IMR-90 (cell line): Measurements from ENCODE around the gene ZNRF3. TPM values are rescaled to one million over a fixed set of nuclear protein-coding genes. Genes with fewer than 3 reads are reported as not detected.
A peak's percentile ranks its signal among the peaks of the same experiment; 100 is the strongest.

Experiments
- ATAC-seq: fragments of 200-7000 bp; cut with Tn5 transposase; 2 replicates; pipeline ENCODE4 v1.9.1; 2020; ENCODE audit warnings: low read depth, mild to moderate bottlenecking, moderate library complexity
- BruUV-seq: library from RNA; stranded (reverse); fragments of 400-500 nt; replicated peaks from 2 replicates; lab custom pipeline; 2021; lab: Mats Ljungman, UMichigan
- CTCF ChIA-PET: fragments of 300-600 bp; formaldehyde crosslinking; extraction: SDS; loops from one replicate; lab custom pipeline; 2021; ENCODE audit warnings: antibody characterized with exemption; lab: Yijun Ruan, JAX
- POLR2A ChIA-PET: fragments of 300-600 bp; sonication (Branson Sonifier 250); formaldehyde crosslinking; loops from one replicate; lab custom pipeline; 2022; ENCODE audit warnings: antibody characterized with exemption; ENCODE audit not compliant: unreplicated experiment; lab: Charles Lee
- DNase-seq: peaks from one replicate; pipeline ENCODE4 v3.0.0; 2013
- H2AFZ ChIP-seq: replicated peaks from 2 replicates; pipeline ENCODE3; 2013; ENCODE audit warnings: low read length, mild to moderate bottlenecking; ENCODE audit not compliant: poor library complexity
- H2AK5ac ChIP-seq: 2 replicates; pipeline ENCODE4 v1.6.1; 2013; ENCODE audit warnings: low read depth, low read length, inconsistent platforms
- H2AK9ac ChIP-seq: replicated peaks from 2 replicates; pipeline ENCODE3; 2013; ENCODE audit warnings: mild to moderate bottlenecking, low read depth, low read length, moderate library complexity; ENCODE audit not compliant: poor library complexity
- H2BK120ac ChIP-seq: 2 replicates; pipeline ENCODE4 v1.6.1; 2013; ENCODE audit warnings: low read depth, low read length, inconsistent platforms
- H2BK15ac ChIP-seq: 3 replicates; pipeline ENCODE4 v1.6.1; 2013; ENCODE audit warnings: low read depth, low read length, inconsistent platforms
- H2BK20ac ChIP-seq: 2 replicates; pipeline ENCODE4 v1.6.1; 2013; ENCODE audit warnings: low read depth, mild to moderate bottlenecking, inconsistent platforms, low read length, moderate library complexity
- H2BK5ac ChIP-seq: 2 replicates; pipeline ENCODE4 v1.6.1; 2013; ENCODE audit warnings: mild to moderate bottlenecking, low read depth, low read length, inconsistent platforms; ENCODE audit not compliant: poor library complexity, severe bottlenecking
- H3K14ac ChIP-seq: replicated peaks from 2 replicates; pipeline ENCODE4 v1.6.1; 2013; ENCODE audit warnings: low read depth, low read length, inconsistent platforms
- H3K18ac ChIP-seq: 2 replicates; pipeline ENCODE4 v1.6.1; 2013; ENCODE audit warnings: low read depth, low read length, control low read depth
- H3K23ac ChIP-seq: 2 replicates; pipeline ENCODE4 v1.6.1; 2013; ENCODE audit warnings: low read depth, low read length, inconsistent platforms
- H3K27ac ChIP-seq: 2 replicates; pipeline ENCODE4 v1.5.1; 2013; ENCODE audit warnings: mild to moderate bottlenecking, control low read depth, low read length; ENCODE audit not compliant: insufficient read depth
- H3K27me3 ChIP-seq: 2 replicates; pipeline ENCODE4 v1.6.1; 2013; ENCODE audit warnings: low read length; ENCODE audit not compliant: control insufficient read depth, insufficient read depth
- H3K36me3 ChIP-seq: 2 replicates; pipeline ENCODE4 v1.6.1; 2013; ENCODE audit warnings: low read length, mixed read lengths; ENCODE audit not compliant: control insufficient read depth, insufficient read depth
- H3K4ac ChIP-seq: 2 replicates; pipeline ENCODE4 v1.6.1; 2013; ENCODE audit warnings: low read depth, low read length, inconsistent platforms
- H3K4me1 ChIP-seq: 2 replicates; pipeline ENCODE4 v1.6.1; 2013; ENCODE audit warnings: low read length, mixed read lengths; ENCODE audit not compliant: control insufficient read depth, insufficient read depth
- H3K4me2 ChIP-seq: 2 replicates; pipeline ENCODE4 v1.6.1; 2013; ENCODE audit warnings: low read depth, mild to moderate bottlenecking, control low read depth, low read length, moderate library complexity
- H3K4me3 ChIP-seq: 2 replicates; pipeline ENCODE4 v1.5.1; 2013; ENCODE audit warnings: low read depth, mild to moderate bottlenecking, control low read depth, low read length, moderate library complexity; ENCODE audit not compliant: insufficient read depth
- H3K56ac ChIP-seq: 2 replicates; pipeline ENCODE4 v1.6.1; 2013; ENCODE audit warnings: low read length, inconsistent platforms; ENCODE audit not compliant: insufficient read depth; ENCODE audit errors: extremely low read depth
- H3K79me1 ChIP-seq, 2 experiments: 2 replicates each; pipeline ENCODE4 v1.6.1; 2013; ENCODE audit warnings: low read length in 2 of 2, inconsistent platforms in 1 of 2, low read depth in 1 of 2
- H3K9ac ChIP-seq: 2 replicates; pipeline ENCODE4 v1.6.1; 2013; ENCODE audit warnings: low read depth, low read length, control low read depth
- H3K9me1 ChIP-seq: 2 replicates; pipeline ENCODE4 v1.6.1; 2013; ENCODE audit warnings: low read length, inconsistent platforms; ENCODE audit not compliant: insufficient read depth
- H3K9me3 ChIP-seq: 2 replicates; pipeline ENCODE4 v1.6.1; 2013; ENCODE audit warnings: low read length; ENCODE audit not compliant: control insufficient read depth, insufficient read depth
- H4K20me1 ChIP-seq: 2 replicates; pipeline ENCODE4 v1.6.1; 2013; ENCODE audit warnings: low read length, inconsistent platforms; ENCODE audit not compliant: insufficient read depth
- H4K5ac ChIP-seq: 2 replicates; pipeline ENCODE4 v1.6.1; 2013; ENCODE audit warnings: mild to moderate bottlenecking, low read depth, low read length, control low read depth
- H4K8ac ChIP-seq, 2 experiments: 2 replicates each; pipeline ENCODE4 v1.6.1; 2013; ENCODE audit warnings: low read depth in 2 of 2, low read length in 2 of 2, control low read depth in 1 of 2, inconsistent platforms in 1 of 2
- H4K91ac ChIP-seq: 2 replicates; pipeline ENCODE4 v1.6.1; 2013; ENCODE audit warnings: low read depth, low read length, inconsistent platforms; ENCODE audit not compliant: insufficient read depth
- RFX5 ChIP-seq: IDR thresholded peaks from 2 replicates; pipeline ENCODE4 v1.8.0; 2012; ENCODE audit warnings: low read depth, mild to moderate bottlenecking, low read length, moderate library complexity
- WGBS, 2 experiments: methylation state at CpG; one replicate each; pipeline versions ENCODE4 v1.1.5 to v1.1.7; 2013; ENCODE audit warnings: missing lambda C conversion rate in 2 of 2; ENCODE audit not compliant: insufficient read length in 1 of 2; ENCODE audit errors: extremely low coverage in 2 of 2; 5-methylcytosine and 5-hydroxymethylcytosine counted together
- dilution Hi-C: fragments of 300-500 bp; cut with HindIII; formaldehyde crosslinking; loops from one replicate; pipeline ENCODE4 v1.14.3; 2018; ENCODE audit warnings: low sequenced_read_pairs; ENCODE audit not compliant: unreplicated experiment
- in situ Hi-C: fragments of 300-500 bp; cut with MboI; formaldehyde crosslinking; loops from 3 replicates; pipeline ENCODE4 v1.14.3; 2019; ENCODE audit warnings: low sequenced_read_pairs, inconsistent platforms, mixed read lengths
- intact Hi-C: fragments of 100-400 bp; cut with micrococcal nuclease; formaldehyde crosslinking; loops from 2 replicates; pipeline ENCODE4 v1.10.0; 2022
- polyA plus RNA-seq, 3 experiments: library from polyadenylated mRNA; depleted of rRNA; stranded (reverse); fragments of >200 nt; gene quantifications; 2 replicates each; pipeline ENCODE4 v1.2.3, GENCODE V29; 2012; ENCODE audit warnings: low replicate concordance in 1 of 3
- total RNA-seq: library from RNA; depleted of rRNA; stranded (reverse); fragments of >200 nt; gene quantifications from 2 replicates; pipeline ENCODE4 v1.2.3, GENCODE V29; 2012
- TF ChIP-seq, protein P1 (sequence below): fragments of 150-350 bp; IDR thresholded peaks from 2 replicates; pipeline ENCODE4 v1.6.1; 2016; ENCODE audit warnings: low read depth, mild to moderate bottlenecking, low read length, moderate library complexity, borderline replicate concordance

ZNRF3 gene
- total and polyA plus RNA-seq, 2 of the 4 experiments (the other 2 are of a cell fraction): 1.4 to 2.4 TPM

DNA sequence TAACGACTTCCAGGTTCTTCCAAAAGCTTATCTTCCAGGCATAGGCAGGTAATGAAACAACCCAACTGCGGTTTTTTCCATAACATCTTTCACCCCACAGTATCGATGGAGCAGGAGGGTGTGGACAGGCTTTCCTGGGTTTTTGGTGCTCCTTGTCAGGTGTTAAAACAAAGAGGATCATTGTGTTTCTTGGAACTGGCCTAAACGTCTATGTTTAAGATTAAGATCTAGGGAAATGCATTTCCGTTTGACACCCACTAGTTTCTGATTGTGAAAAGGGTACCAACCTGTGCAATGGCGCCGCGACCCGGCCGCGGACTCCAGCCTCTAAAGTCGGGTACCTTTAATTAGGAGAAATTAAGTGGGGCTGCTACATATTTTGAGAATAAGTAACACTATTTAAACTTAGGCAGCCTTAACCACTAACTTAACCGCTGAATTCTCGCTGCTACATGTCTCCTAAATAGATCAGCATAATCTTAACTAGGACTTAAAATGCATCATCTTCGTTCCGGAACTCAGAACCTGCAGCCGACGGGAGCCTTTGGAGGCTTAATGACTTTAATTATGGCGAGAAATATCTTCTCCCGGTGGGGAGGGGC is 146.7 kb downstream of the ZNRF3 start:
- H3K79me1 ChIP-seq: peaks cover 17 to 27% of the 10 kb centered on the region in 2 experiments; a peak in 3 of 4 replicates
- ATAC-seq (no peak), DNase-seq (no peak)
- peak overlapping the region; percentile 59 for H2BK5ac ChIP-seq
- peak overlapping the region; percentile 90 for H3K4ac ChIP-seq
- peak overlapping the region; percentile 66 for H3K4me2 ChIP-seq
- peak overlapping the region; percentile 45 to 74; a peak in 2 of 4 replicates for H4K8ac ChIP-seq
- intact Hi-C loops (loop anchor here (5.0 kb wide), 1 partner anchor 128 kb away; no protein-coding TSS in a partner anchor), in situ Hi-C loops (loop anchor here (10.0 kb wide), 1 partner anchor 425 kb away; no protein-coding TSS in a partner anchor), dilution Hi-C loops (no loop called here)
- H2BK15ac ChIP-seq: 0 out of 3 replicates have a peak overlapping the region, but pooled peaks have one; percentile 11
- ChIA-PET POLR2A (no interaction called here), CTCF (no interaction called here)
- H2BK120ac ChIP-seq: peak overlapping the region; percentile 91
- peak overlapping the region; percentile 48 for H3K23ac ChIP-seq
- no peaks in the 10 kb centered on the region for H4K20me1 ChIP-seq
- 0 out of 2 replicates have a peak overlapping the region, but pooled peaks have one; percentile 2 for H4K5ac ChIP-seq
- H3K9ac ChIP-seq: 0 out of 2 replicates have a peak overlapping the region, but pooled peaks have one; percentile 10
- 11% methylated on average over 5 of the region's 20 CpGs; no CpG with 5 or more reads in 1 of the 2 experiments for whole genome bisulfite sequencing, 2 experiments
- H4K91ac ChIP-seq: peak overlapping the region; percentile 28; the same call in 1 of the 2 replicates
- TF ChIP-seq RFX5: no peak
- TF ChIP-seq, protein P1, sequence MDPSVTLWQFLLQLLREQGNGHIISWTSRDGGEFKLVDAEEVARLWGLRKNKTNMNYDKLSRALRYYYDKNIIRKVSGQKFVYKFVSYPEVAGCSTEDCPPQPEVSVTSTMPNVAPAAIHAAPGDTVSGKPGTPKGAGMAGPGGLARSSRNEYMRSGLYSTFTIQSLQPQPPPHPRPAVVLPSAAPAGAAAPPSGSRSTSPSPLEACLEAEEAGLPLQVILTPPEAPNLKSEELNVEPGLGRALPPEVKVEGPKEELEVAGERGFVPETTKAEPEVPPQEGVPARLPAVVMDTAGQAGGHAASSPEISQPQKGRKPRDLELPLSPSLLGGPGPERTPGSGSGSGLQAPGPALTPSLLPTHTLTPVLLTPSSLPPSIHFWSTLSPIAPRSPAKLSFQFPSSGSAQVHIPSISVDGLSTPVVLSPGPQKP: no peak
- no TSS peak for BruUV-seq
- no peaks in the 10 kb centered on the region for H3K27me3 ChIP-seq
- no peaks in the 10 kb centered on the region for H3K36me3 ChIP-seq
- peak overlapping the region; percentile 76 for H2AK9ac ChIP-seq
- peak overlapping the region; percentile 66; the same call in 1 of the 2 replicates for H2AK5ac ChIP-seq
- peak overlapping the region; percentile 35 for H2BK20ac ChIP-seq
- H3K27ac ChIP-seq: peak overlapping the region; percentile 87
- 0 out of 2 replicates have a peak overlapping the region, but pooled peaks have one; percentile 44 for H3K14ac ChIP-seq
- H3K56ac ChIP-seq: peak overlapping the region; percentile 28; the same call in 1 of the 2 replicates
- H3K9me3 ChIP-seq: no peaks in the 10 kb centered on the region
- peak overlapping the region; percentile 90 for H2AFZ ChIP-seq
- peak overlapping the region; percentile 13; the same call in 1 of the 2 replicates for H3K4me3 ChIP-seq
- peaks cover 16% of the 10 kb centered on the region for H3K9me1 ChIP-seq
- H3K4me1 ChIP-seq: peaks cover 18% of the 10 kb centered on the region
- peak overlapping the region; percentile 3 for H3K18ac ChIP-seq
